MM.1S (cell line): Measurements from ENCODE around the gene LPIN1.
"Not testable (repeated sequence)": the region's sequence is repeated elsewhere in the genome, so short reads cannot be mapped to it uniquely, and the experiment has no call there.

ENCODE experiments used
- DNase-seq: peaks from one replicate; pipeline ENCODE4 v3.0.0-alpha.2; 2015
- H2AFZ ChIP-seq: fragments of 300-600 bp; sonication (generic); 2 replicates; pipeline ENCODE4 v1.6.0; 2016; ENCODE audit warnings: antibody characterized with exemption, low read length
- H3F3A ChIP-seq: fragments of 300-600 bp; sonication (generic); 2 replicates; pipeline ENCODE4 v1.6.1; 2016; ENCODE audit warnings: mild to moderate bottlenecking, antibody characterized with exemption, low read length, moderate library complexity, mixed read lengths; ENCODE audit not compliant: insufficient read depth
- H3K27ac ChIP-seq: fragments of 300-600 bp; sonication (generic); 2 replicates; pipeline ENCODE4 v1.5.1; 2016; ENCODE audit warnings: mild to moderate bottlenecking, low read length
- H3K27me3 ChIP-seq: fragments of 300-600 bp; sonication (generic); replicated peaks from 2 replicates; pipeline ENCODE4 v1.6.0; 2016; ENCODE audit warnings: low read length; ENCODE audit not compliant: insufficient read depth
- H3K36me3 ChIP-seq: fragments of 300-600 bp; sonication (generic); replicated peaks from 2 replicates; pipeline ENCODE4 v1.6.1; 2016; ENCODE audit warnings: mild to moderate bottlenecking, low read length, mixed read lengths; ENCODE audit not compliant: insufficient read depth
- H3K4me1 ChIP-seq: fragments of 300-600 bp; sonication (generic); 2 replicates; pipeline ENCODE4 v1.6.1; 2016; ENCODE audit warnings: low read length, mixed read lengths
- H3K4me2 ChIP-seq: fragments of 300-600 bp; sonication (generic); 2 replicates; pipeline ENCODE4 v1.6.0; 2016; ENCODE audit warnings: low read depth, low read length
- H3K4me3 ChIP-seq: fragments of 300-600 bp; sonication (generic); 2 replicates; pipeline ENCODE4 v1.5.1; 2016; ENCODE audit warnings: low read length, mixed read lengths
- H3K79me2 ChIP-seq: fragments of 300-600 bp; sonication (generic); 2 replicates; pipeline ENCODE4 v1.6.1; 2016; ENCODE audit warnings: mixed run types, low read length, mixed read lengths
- H3K9ac ChIP-seq: fragments of 300-600 bp; sonication (generic); 2 replicates; pipeline ENCODE4 v1.6.1; 2016; ENCODE audit warnings: low read length, mixed read lengths
- H3K9me2 ChIP-seq: fragments of 300-600 bp; sonication (generic); replicated peaks from 2 replicates; pipeline ENCODE4 v1.6.1; 2016; ENCODE audit warnings: mild to moderate bottlenecking, low read length, mixed read lengths; ENCODE audit not compliant: insufficient read depth
- H3K9me3 ChIP-seq: fragments of 300-600 bp; sonication (generic); replicated peaks from 2 replicates; pipeline ENCODE4 v1.6.1; 2016; ENCODE audit warnings: mild to moderate bottlenecking, low read length, mixed read lengths; ENCODE audit not compliant: insufficient read depth
- H4K20me1 ChIP-seq: fragments of 300-600 bp; sonication (generic); 2 replicates; pipeline ENCODE4 v1.6.1; 2016; ENCODE audit warnings: mild to moderate bottlenecking, low read length, moderate library complexity, mixed read lengths; ENCODE audit not compliant: insufficient read depth
- CTCF ChIP-seq: fragments of 300-600 bp; sonication (generic); IDR thresholded peaks from 2 replicates; pipeline ENCODE4 v1.5.1; 2016; ENCODE audit warnings: antibody characterized with exemption, low read length, mixed read lengths
- EZH2 ChIP-seq: fragments of 300-600 bp; sonication (generic); optimal IDR thresholded peaks from 2 replicates; pipeline ENCODE3; 2017; ENCODE audit warnings: low read depth, mild to moderate bottlenecking, antibody characterized with exemption, low read length, mixed read lengths
- EZH2phosphoT487 ChIP-seq: fragments of 300-600 bp; sonication (generic); IDR thresholded peaks from 2 replicates; pipeline ENCODE4 v1.6.1; 2018; ENCODE audit warnings: antibody characterized with exemption, low read length

LPIN1 gene

GRCh38 chr2:11757101-11757500 is 10.7 kb downstream of the LPIN1 start:
- Histone ChIP-seq H3K27me3 (no peaks in the 10 kb centered on the region), H3F3A (peaks cover 43% of the 10 kb centered on the region), H3K4me1 (peaks cover 52% of the 10 kb centered on the region), H3K79me2 (peaks cover 79% of the 10 kb centered on the region), H3K4me3 (no peak overlapping the region), H3K9me2 (no peaks in the 10 kb centered on the region), H3K27ac (peak overlapping the region; percentile 32), H3K9me3 (no peaks in the 10 kb centered on the region), H4K20me1 (peaks cover 12% of the 10 kb centered on the region), H3K36me3 (no peaks in the 10 kb centered on the region; the same call in 1 of the 2 replicates), H3K4me2 (peak overlapping the region; percentile 42), H2AFZ (no peak overlapping the region), H3K9ac (peak overlapping the region; percentile 16; the same call in 1 of the 2 replicates)
- no peak for TF ChIP-seq EZH2phosphoT487
- TF ChIP-seq CTCF = no peak
- no peak for TF ChIP-seq EZH2
- peak; percentile 35 for DNase-seq

DNA sequence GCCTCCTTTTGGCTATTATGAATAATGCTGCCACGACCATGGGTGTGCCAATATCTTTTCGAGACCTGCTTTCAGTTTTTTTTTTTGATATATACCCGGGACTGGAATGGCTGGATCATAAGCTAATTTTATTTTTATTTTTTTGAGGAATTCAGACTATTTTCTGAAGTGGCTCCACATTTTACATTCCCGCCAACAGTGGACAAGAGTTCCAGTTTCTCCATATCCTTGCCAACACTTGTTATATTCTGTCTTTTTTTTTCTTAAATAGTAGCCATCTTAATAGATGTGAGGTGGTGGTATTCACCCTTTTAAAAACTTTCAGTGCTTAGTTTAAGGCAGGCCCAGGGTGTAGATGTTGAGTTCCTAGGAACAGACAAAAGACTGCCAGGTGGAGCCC is 11.8 kb downstream of the LPIN1 start:
- no peak overlapping the region for H3K9ac ChIP-seq
- H3K4me1 ChIP-seq = peaks cover 43% of the 10 kb centered on the region
- H4K20me1 ChIP-seq = peaks cover 18% of the 10 kb centered on the region
- no peak for DNase-seq
- no peaks in the 10 kb centered on the region for H3K9me2 ChIP-seq
- H3K36me3 ChIP-seq = no peaks in the 10 kb centered on the region; the same call in 1 of the 2 replicates
- H3K9me3 ChIP-seq = no peaks in the 10 kb centered on the region
- no peak for TF ChIP-seq EZH2
- peak; percentile 25; the same call in 1 of the 2 replicates for TF ChIP-seq CTCF
- H2AFZ ChIP-seq = no peak overlapping the region
- H3K27ac ChIP-seq = no peak overlapping the region
- H3F3A ChIP-seq = peaks cover 34% of the 10 kb centered on the region
- no peak overlapping the region for H3K4me2 ChIP-seq
- peaks cover 80% of the 10 kb centered on the region for H3K79me2 ChIP-seq
- no peak overlapping the region for H3K4me3 ChIP-seq
- no peaks in the 10 kb centered on the region for H3K27me3 ChIP-seq

- Histone ChIP-seq H2AFZ (no peak overlapping the region), H3K4me2 (no peak overlapping the region), H3K4me1 (peaks cover 41% of the 10 kb centered on the region), H3F3A (peaks cover 29% of the 10 kb centered on the region), H3K36me3 (peaks cover 4% of the 10 kb centered on the region; the same call in 1 of the 2 replicates), H3K9ac (no peak overlapping the region), H3K4me3 (no peak overlapping the region), H3K9me3 (no peaks in the 10 kb centered on the region), H3K27me3 (no peaks in the 10 kb centered on the region), H3K27ac (no peak overlapping the region), H3K79me2 (peaks cover 84% of the 10 kb centered on the region), H4K20me1 (peaks cover 21% of the 10 kb centered on the region), H3K9me2 (no peaks in the 10 kb centered on the region)
- DNase-seq = no peak
- TF ChIP-seq CTCF (no peak), EZH2phosphoT487 (no peak), EZH2 (no peak)
These were observed 12.2 kb downstream of the LPIN1 start for GRCh38 chr2:11758647-11759046.

DNA sequence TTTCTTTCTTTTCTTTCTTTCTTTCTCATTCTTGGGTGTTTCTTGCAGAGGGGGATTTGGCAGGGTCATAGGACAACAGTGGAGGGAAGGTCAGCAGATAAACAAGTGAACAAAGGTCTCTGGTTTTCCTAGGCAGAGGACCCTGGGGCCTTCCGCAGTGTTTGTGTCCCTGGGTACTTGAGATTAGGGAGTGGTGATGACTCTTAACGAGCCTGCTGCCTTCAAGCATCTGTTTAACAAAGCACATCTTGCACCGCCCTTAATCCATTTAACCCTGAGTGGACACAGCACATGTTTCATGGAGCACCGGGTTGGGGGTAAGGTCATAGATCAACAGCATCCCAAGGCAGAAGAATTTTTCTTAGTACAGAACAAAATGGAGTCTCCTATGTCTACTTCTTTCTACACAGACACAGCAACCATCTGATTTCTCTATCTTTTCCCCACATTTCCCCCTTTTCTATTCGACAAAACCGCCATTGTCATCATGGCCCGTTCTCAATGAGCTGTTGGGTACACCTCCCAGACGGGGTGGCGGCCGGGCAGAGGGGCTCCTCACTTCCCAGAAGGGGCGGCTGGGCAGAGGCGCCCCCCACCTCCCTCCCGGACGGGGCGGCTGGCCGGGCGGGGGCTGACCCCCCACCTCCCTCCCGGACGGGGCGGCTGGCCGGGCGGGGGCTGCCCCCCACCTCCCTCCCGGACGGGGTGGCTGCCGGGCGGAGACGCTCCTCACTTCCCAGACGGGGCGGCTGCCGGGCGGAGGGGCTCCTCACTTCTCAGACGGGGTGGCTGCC is 12.9 kb downstream of the LPIN1 start:
- H3K9me3 ChIP-seq, H3K36me3 ChIP-seq: not testable (repeated sequence)

More for the DNA sequence above, 12.9 kb downstream of the LPIN1 start:
- H3K27me3 ChIP-seq, H3K27ac ChIP-seq, H3K4me3 ChIP-seq, H3K4me2 ChIP-seq, H2AFZ ChIP-seq, H3K9ac ChIP-seq, DNase-seq, H3K9me2 ChIP-seq: not testable (repeated sequence)
- Histone ChIP-seq H3K4me1 (peaks cover 35% of the 10 kb centered on the region), H4K20me1 (peaks cover 24% of the 10 kb centered on the region), H3F3A (peaks cover 22% of the 10 kb centered on the region), H3K79me2 (peaks cover 90% of the 10 kb centered on the region)
